ENCODE results near the gene STAM2. TPM values are rescaled to one million over a fixed set of nuclear protein-coding genes. Genes with fewer than 3 reads are reported as not detected.

STAM2 gene
- total and polyA plus RNA-seq, 2 donors: 13.0 to 23.0 TPM

- H3K4me3 ChIP-seq (ENCODE audit: low read length in 2 of 2): no peak overlapping the region
- H3K27ac ChIP-seq (ENCODE audit: low read depth in 1 of 2, low read length in 1 of 2): no peak overlapping the region
- H3K27me3 ChIP-seq (ENCODE audit: control insufficient read depth in 2 of 2, insufficient read depth in 1 of 2, low read length in 1 of 2): peaks cover 0 to under 1% of the 10 kb centered on the region in 2 donors
- H3K4me1 ChIP-seq (ENCODE audit: control insufficient read depth in 2 of 2, insufficient read depth in 2 of 2, low read length in 2 of 2): no peaks in the 10 kb centered on the region
- no peak for DNase-seq (ENCODE audit: low read depth in 6 of 9, low spot score in 9 of 9)
- H3K9me3 ChIP-seq (ENCODE audit: control insufficient read depth in 2 of 2, insufficient read depth in 1 of 2, low read length in 1 of 2): no peaks in the 10 kb centered on the region
- no peaks in the 10 kb centered on the region for H3K36me3 ChIP-seq (ENCODE audit: control insufficient read depth in 2 of 2, insufficient read depth in 2 of 2, low read length in 1 of 2)
- 96% methylated on average over 4 of the region's 4 CpGs for whole genome bisulfite sequencing
Observed at GRCh38 chr2:152106464-152106863, 69.1 kb downstream of the STAM2 start.

- WGBS: 97% methylated on average over 3 of the region's 3 CpGs
- peaks cover 13 to 31% of the 10 kb centered on the region in 2 donors for H3K27me3 ChIP-seq (ENCODE audit: control insufficient read depth in 2 of 2, insufficient read depth in 1 of 2, low read length in 1 of 2)
- no peaks in the 10 kb centered on the region for H3K36me3 ChIP-seq (ENCODE audit: control insufficient read depth in 2 of 2, insufficient read depth in 2 of 2, low read length in 1 of 2)
- H3K4me1 ChIP-seq (ENCODE audit: control insufficient read depth in 2 of 2, insufficient read depth in 2 of 2, low read length in 2 of 2): peaks cover 0 to 5% of the 10 kb centered on the region in 2 donors
- no peak overlapping the region for H3K27ac ChIP-seq (ENCODE audit: low read depth in 1 of 2, low read length in 1 of 2)
- peaks cover 0 to 5% of the 10 kb centered on the region in 2 donors for H3K9me3 ChIP-seq (ENCODE audit: control insufficient read depth in 2 of 2, insufficient read depth in 1 of 2, low read length in 1 of 2)
- no peak overlapping the region for H3K4me3 ChIP-seq (ENCODE audit: low read length in 2 of 2)
- DNase-seq (ENCODE audit: low read depth in 6 of 9, low spot score in 9 of 9): no peak
Observed at GRCh38 chr2:152103271-152103670, 72.3 kb downstream of the STAM2 start.

- peaks cover 0 to 5% of the 10 kb centered on the region in 2 donors for H3K4me1 ChIP-seq (ENCODE audit: control insufficient read depth in 2 of 2, insufficient read depth in 2 of 2, low read length in 2 of 2)
- H3K4me3 ChIP-seq (ENCODE audit: low read length in 2 of 2): no peak overlapping the region
- H3K36me3 ChIP-seq (ENCODE audit: control insufficient read depth in 2 of 2, insufficient read depth in 2 of 2, low read length in 1 of 2): no peaks in the 10 kb centered on the region
- WGBS: 95% methylated on average over 2 of the region's 2 CpGs
- DNase-seq (ENCODE audit: low read depth in 6 of 9, low spot score in 9 of 9): no peak
- peaks cover 29 to 54% of the 10 kb centered on the region in 2 donors for H3K27me3 ChIP-seq (ENCODE audit: control insufficient read depth in 2 of 2, insufficient read depth in 1 of 2, low read length in 1 of 2)
- H3K9me3 ChIP-seq (ENCODE audit: control insufficient read depth in 2 of 2, insufficient read depth in 1 of 2, low read length in 1 of 2): peaks cover 0 to 5% of the 10 kb centered on the region in 2 donors
- H3K27ac ChIP-seq (ENCODE audit: low read depth in 1 of 2, low read length in 1 of 2): no peak overlapping the region
Observed at GRCh38 chr2:152100961-152101360, 74.6 kb downstream of the STAM2 start.

- WGBS: 17% methylated on average over 19 of the region's 19 CpGs
- peak in 1 of 9 donors; percentile 16 for DNase-seq (ENCODE audit: low read depth in 6 of 9, low spot score in 9 of 9)
- no peaks in the 10 kb centered on the region for H3K36me3 ChIP-seq (ENCODE audit: control insufficient read depth in 2 of 2, insufficient read depth in 2 of 2, low read length in 1 of 2)
- H3K27me3 ChIP-seq (ENCODE audit: control insufficient read depth in 2 of 2, insufficient read depth in 1 of 2, low read length in 1 of 2): peaks cover 29 to 60% of the 10 kb centered on the region in 2 donors
- peak overlapping the region; percentile 40 to 51 for H3K4me3 ChIP-seq (ENCODE audit: low read length in 2 of 2)
- no peak overlapping the region for H3K27ac ChIP-seq (ENCODE audit: low read depth in 1 of 2, low read length in 1 of 2)
- H3K4me1 ChIP-seq (ENCODE audit: control insufficient read depth in 2 of 2, insufficient read depth in 2 of 2, low read length in 2 of 2): peaks cover 0 to 5% of the 10 kb centered on the region in 2 donors
- H3K9me3 ChIP-seq (ENCODE audit: control insufficient read depth in 2 of 2, insufficient read depth in 1 of 2, low read length in 1 of 2): peaks cover 0 to 5% of the 10 kb centered on the region in 2 donors
Observed at GRCh38 chr2:152099367-152100050, 76.1 kb downstream of the STAM2 start.

GRCh38 chr2:152098496-152099366 is 76.8 kb downstream of the STAM2 start, which contains the start of gene CACNB4:
Gene CACNB4 (minus strand): TSS chr2:152099044.
- peak within 1 kb of the TSS; percentile 40 to 51 for H3K4me3 ChIP-seq (ENCODE audit: low read length in 2 of 2)
- peaks cover 0 to 9% of the 10 kb centered on the region in 2 donors for H3K4me1 ChIP-seq (ENCODE audit: control insufficient read depth in 2 of 2, insufficient read depth in 2 of 2, low read length in 2 of 2)
- H3K27ac ChIP-seq (ENCODE audit: low read depth in 1 of 2, low read length in 1 of 2): peak within 1 kb of the TSS; percentile 32 to 42
- H3K27me3 ChIP-seq (ENCODE audit: control insufficient read depth in 2 of 2, insufficient read depth in 1 of 2, low read length in 1 of 2): peaks cover 29 to 62% of the 10 kb centered on the region in 2 donors
- H3K9me3 ChIP-seq (ENCODE audit: control insufficient read depth in 2 of 2, insufficient read depth in 1 of 2, low read length in 1 of 2): peaks cover 0 to 5% of the 10 kb centered on the region in 2 donors
- H3K36me3 ChIP-seq (ENCODE audit: control insufficient read depth in 2 of 2, insufficient read depth in 2 of 2, low read length in 1 of 2): no peaks in the 10 kb centered on the region
- peak in 2 of 9 donors; percentile 9 to 21 for DNase-seq (ENCODE audit: low read depth in 6 of 9, low spot score in 9 of 9)
- WGBS: under 1% methylated on average over 73 of the region's 73 CpGs

GRCh38 chr2:152097801-152098495 is 77.6 kb downstream of the STAM2 start:
- 2% methylated on average over 52 of the region's 52 CpGs for WGBS
- no peak for DNase-seq (ENCODE audit: low read depth in 6 of 9, low spot score in 9 of 9)
- no peaks in the 10 kb centered on the region for H3K36me3 ChIP-seq (ENCODE audit: control insufficient read depth in 2 of 2, insufficient read depth in 2 of 2, low read length in 1 of 2)
- H3K27ac ChIP-seq (ENCODE audit: low read depth in 1 of 2, low read length in 1 of 2): peak overlapping the region; percentile 32 to 42
- peaks cover 29 to 62% of the 10 kb centered on the region in 2 donors for H3K27me3 ChIP-seq (ENCODE audit: control insufficient read depth in 2 of 2, insufficient read depth in 1 of 2, low read length in 1 of 2)
- peak overlapping the region; percentile 40 to 51 for H3K4me3 ChIP-seq (ENCODE audit: low read length in 2 of 2)
- H3K4me1 ChIP-seq (ENCODE audit: control insufficient read depth in 2 of 2, insufficient read depth in 2 of 2, low read length in 2 of 2): peaks cover 0 to 9% of the 10 kb centered on the region in 2 donors
- H3K9me3 ChIP-seq (ENCODE audit: control insufficient read depth in 2 of 2, insufficient read depth in 1 of 2, low read length in 1 of 2): peaks cover 0 to 5% of the 10 kb centered on the region in 2 donors

- WGBS: 38% methylated on average over 13 of the region's 13 CpGs
Observed at GRCh38 chr2:152097290-152097800, 78.2 kb downstream of the STAM2 start.

GRCh38 chr2:152095146-152095545 is 80.4 kb downstream of the STAM2 start:
- Histone ChIP-seq H3K4me3 (ENCODE audit: low read length in 2 of 2) (no peak overlapping the region), H3K9me3 (ENCODE audit: control insufficient read depth in 2 of 2, insufficient read depth in 1 of 2, low read length in 1 of 2) (peaks cover 0 to 5% of the 10 kb centered on the region in 2 donors), H3K4me1 (ENCODE audit: control insufficient read depth in 2 of 2, insufficient read depth in 2 of 2, low read length in 2 of 2) (peaks cover 0 to 9% of the 10 kb centered on the region in 2 donors), H3K27ac (ENCODE audit: low read depth in 1 of 2, low read length in 1 of 2) (peak overlapping the region in 1 of 2 donors; percentile 52), H3K27me3 (ENCODE audit: control insufficient read depth in 2 of 2, insufficient read depth in 1 of 2, low read length in 1 of 2) (peaks cover 29 to 50% of the 10 kb centered on the region in 2 donors), H3K36me3 (ENCODE audit: control insufficient read depth in 2 of 2, insufficient read depth in 2 of 2, low read length in 1 of 2) (no peaks in the 10 kb centered on the region)
- no peak for DNase-seq (ENCODE audit: low read depth in 6 of 9, low spot score in 9 of 9)
- WGBS: 84% methylated on average over 1 of the region's 1 CpG

More at GRCh38 chr2:152097290-152097800, 78.2 kb downstream of the STAM2 start:
- H3K27ac ChIP-seq (ENCODE audit: low read depth in 1 of 2, low read length in 1 of 2): peak overlapping the region in 1 of 2 donors; percentile 26
- H3K27me3 ChIP-seq (ENCODE audit: control insufficient read depth in 2 of 2, insufficient read depth in 1 of 2, low read length in 1 of 2): peaks cover 29 to 62% of the 10 kb centered on the region in 2 donors
- H3K4me3 ChIP-seq (ENCODE audit: low read length in 2 of 2): peak overlapping the region in 1 of 2 donors; percentile 22
- no peak for DNase-seq (ENCODE audit: low read depth in 6 of 9, low spot score in 9 of 9)
- H3K4me1 ChIP-seq (ENCODE audit: control insufficient read depth in 2 of 2, insufficient read depth in 2 of 2, low read length in 2 of 2): peaks cover 0 to 9% of the 10 kb centered on the region in 2 donors
- peaks cover 0 to 5% of the 10 kb centered on the region in 2 donors for H3K9me3 ChIP-seq (ENCODE audit: control insufficient read depth in 2 of 2, insufficient read depth in 1 of 2, low read length in 1 of 2)
- H3K36me3 ChIP-seq (ENCODE audit: control insufficient read depth in 2 of 2, insufficient read depth in 2 of 2, low read length in 1 of 2): no peaks in the 10 kb centered on the region

Measured in thymus (tissue), 11 donors.